ENCODE data around the gene APOL5.

The APOL5 gene

GRCh38 chr22:35777335-35777975 lies 59.8 kb downstream of the APOL5 start:
- no peak for TF ChIP-seq CTCF (conservative IDR thresholded peaks at IDR 0.05)
- H3K27ac ChIP-seq: no peak overlapping the region

Data from VCaP (cell line).